Activated CD4-positive, alpha-beta memory T cell treated with anti-CD3 and anti-CD28 coated beads, Interleukin-2, amount 10 ng/mL, durations not matched to agents 7 days and 5 days (primary cell): ENCODE data around the gene SPP1. TPM values are rescaled to one million over a fixed set of nuclear protein-coding genes. Genes with fewer than 3 reads are reported as not detected.

Source experiments
- CTCF ChIA-PET: fragments of 350-600 bp; sonication (Branson Sonifier 250); formaldehyde crosslinking; loops from one replicate; lab custom pipeline; 2021; ENCODE audit warnings: antibody characterized with exemption, inconsistent platforms; lab: Charles Lee
- POLR2A ChIA-PET: fragments of 350-600 bp; sonication (Branson Sonifier 250); formaldehyde crosslinking; loops from one replicate; lab custom pipeline; 2021; ENCODE audit warnings: antibody characterized with exemption; lab: Charles Lee
- DNase-seq: peaks from one replicate; pipeline ENCODE4 v3.0.0-alpha.2; 2020
- H3K27ac Mint-ChIP-seq: one replicate; pipeline ENCODE4 v1.8.0; 2021; ENCODE audit warnings: mild to moderate bottlenecking, mixed read lengths
- H3K27me3 Mint-ChIP-seq: one replicate; pipeline ENCODE4 v1.8.0; 2021; ENCODE audit warnings: mixed read lengths
- H3K36me3 Mint-ChIP-seq: one replicate; pipeline ENCODE4 v1.8.0; 2021; ENCODE audit warnings: low read depth, mixed read lengths
- H3K4me1 Mint-ChIP-seq: one replicate; pipeline ENCODE4 v1.8.0; 2021; ENCODE audit warnings: mixed read lengths
- H3K4me3 Mint-ChIP-seq: one replicate; pipeline ENCODE4 v1.8.0; 2021; ENCODE audit warnings: mild to moderate bottlenecking, mixed read lengths
- H3K9me3 Mint-ChIP-seq: one replicate; pipeline ENCODE4 v1.8.0; 2021; ENCODE audit warnings: mixed read lengths
- total RNA-seq, 2 experiments: library from RNA; stranded (reverse); gene quantifications; one replicate each; pipeline ENCODE4 v1.2.3, GENCODE V29; 2021

SPP1 gene
- total RNA-seq, 2 experiments from 2014 or later = 0.20 TPM; not detected in 1

DNA sequence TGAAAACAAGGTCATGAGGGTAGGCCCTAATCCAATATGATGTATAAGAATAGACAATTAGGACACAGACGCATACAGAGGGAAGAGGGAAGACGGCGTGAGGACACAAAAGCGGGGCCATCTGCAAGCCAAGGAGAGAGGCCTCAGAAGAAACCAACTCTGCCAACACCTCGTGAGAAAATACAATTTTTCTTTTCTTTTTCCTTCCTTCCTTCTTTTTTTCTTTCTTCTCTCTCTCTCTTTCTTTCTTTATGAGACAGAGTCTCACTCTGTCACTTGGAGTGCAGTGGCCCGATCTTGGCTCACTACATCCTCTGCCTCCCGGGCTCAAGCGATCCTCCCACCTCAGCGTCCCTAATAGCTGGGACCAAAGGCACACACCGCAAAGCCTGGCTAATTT lies 30.4 kb downstream of the SPP1 start:
- DNase-seq = no peak
- peaks cover 19% of the 10 kb centered on the region for H3K27me3 Mint-ChIP-seq
- peaks cover 9% of the 10 kb centered on the region for H3K36me3 Mint-ChIP-seq
- H3K9me3 Mint-ChIP-seq = no peaks in the 10 kb centered on the region
- peak overlapping the region; percentile 80 for H3K4me3 Mint-ChIP-seq
- POLR2A ChIA-PET = no interaction called here
- H3K27ac Mint-ChIP-seq = no peak overlapping the region
- peaks cover 26% of the 10 kb centered on the region for H3K4me1 Mint-ChIP-seq
- CTCF ChIA-PET = interaction anchor here (1.4 kb wide), 1 partner anchor 20 kb away, joined by 4 read pairs; no protein-coding TSS in a partner anchor

DNA sequence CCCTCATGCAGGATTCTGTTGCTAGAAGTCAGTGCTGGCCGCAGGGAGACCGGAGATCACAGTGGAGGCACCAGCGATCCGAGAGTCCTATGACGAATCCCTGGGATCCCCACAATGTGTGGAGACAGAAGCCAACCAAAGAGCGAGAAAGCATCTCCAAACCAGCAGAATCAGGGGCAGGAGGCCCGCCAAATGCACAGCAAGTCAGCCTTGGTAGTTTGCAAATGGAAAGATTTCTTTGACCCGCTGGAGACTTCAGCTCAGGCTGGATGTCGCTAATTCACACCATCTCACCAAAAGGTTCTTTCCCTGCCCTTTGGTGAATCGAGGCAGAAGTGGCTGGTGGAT lies 31.4 kb downstream of the SPP1 start:
- peak overlapping the region; percentile 80 for H3K4me3 Mint-ChIP-seq
- DNase-seq = no peak
- POLR2A ChIA-PET = interaction anchor here (1.0 kb wide), 1 partner anchor 26 kb away, joined by 3 read pairs; no protein-coding TSS in a partner anchor
- H3K27me3 Mint-ChIP-seq = peaks cover 18% of the 10 kb centered on the region
- CTCF ChIA-PET = interaction anchor here (1.3 to 1.4 kb wide), 2 partner anchors 21 to 33 kb away, joined by 3 to 4 read pairs; no protein-coding TSS in a partner anchor
- peak overlapping the region; percentile 46 for H3K27ac Mint-ChIP-seq
- no peaks in the 10 kb centered on the region for H3K9me3 Mint-ChIP-seq
- peaks cover 31% of the 10 kb centered on the region for H3K4me1 Mint-ChIP-seq
- H3K36me3 Mint-ChIP-seq = peaks cover 9% of the 10 kb centered on the region

DNA sequence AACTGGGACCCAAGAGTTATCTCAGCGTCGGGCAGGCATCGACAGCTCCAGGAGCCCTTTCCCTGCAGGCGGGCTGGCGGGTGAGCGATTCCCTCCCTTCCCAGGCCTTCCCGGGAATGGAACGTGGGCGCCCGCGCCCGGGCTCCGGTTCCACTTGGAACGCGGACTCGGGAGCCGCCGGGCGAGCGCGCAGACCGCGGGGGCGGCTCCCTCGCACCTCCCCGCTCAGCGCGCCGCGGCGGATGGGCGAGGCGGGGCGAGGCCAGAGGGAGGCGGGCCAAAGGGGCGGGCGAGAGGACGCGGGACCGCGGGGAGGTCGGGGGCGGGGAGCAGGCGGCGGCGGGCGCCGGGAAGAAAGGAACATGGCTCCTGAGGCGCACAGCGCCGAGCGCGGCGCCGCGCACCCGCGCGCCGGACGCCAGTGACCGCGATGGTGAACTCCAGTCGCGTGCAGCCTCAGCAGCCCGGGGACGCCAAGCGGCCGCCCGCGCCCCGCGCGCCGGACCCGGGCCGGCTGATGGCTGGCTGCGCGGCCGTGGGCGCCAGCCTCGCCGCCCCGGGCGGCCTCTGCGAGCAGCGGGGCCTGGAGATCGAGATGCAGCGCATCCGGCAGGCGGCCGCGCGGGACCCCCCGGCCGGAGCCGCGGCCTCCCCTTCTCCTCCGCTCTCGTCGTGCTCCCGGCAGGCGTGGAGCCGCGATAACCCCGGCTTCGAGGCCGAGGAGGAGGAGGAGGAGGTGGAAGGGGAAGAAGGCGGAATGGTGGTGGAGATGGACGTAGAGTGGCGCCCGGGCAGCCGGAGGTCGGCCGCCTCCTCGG lies 32.0 kb downstream of the SPP1 start, which contains the start of gene PKD2:
Gene PKD2 (plus strand): TSS at position 332 of the 818 bp plus-strand sequence. CDS start 99 bp downstream, at position 431.
- Mint-ChIP-seq H3K4me1 (peaks cover 32% of the 10 kb centered on the region), H3K27me3 (peaks cover 18% of the 10 kb centered on the region), H3K36me3 (peaks cover 12% of the 10 kb centered on the region), H3K4me3 (peak within 1 kb of the TSS; percentile 91), H3K27ac (peak within 1 kb of the TSS; percentile 61), H3K9me3 (no peaks in the 10 kb centered on the region)
- ChIA-PET CTCF (interaction anchor here (1.3 to 1.7 kb wide), 3 partner anchors 21 to 204 kb away, joined by 3 to 5 read pairs (median 4); no protein-coding TSS in a partner anchor), POLR2A (interaction anchor here (0.7 to 1.5 kb wide), 3 partner anchors 25 to 508 kb away, joined by 3 to 4 read pairs (median 3); partner anchors contain the start of gene HERC5)
- peak; percentile 82 for DNase-seq

GRCh38 chr4:88008122-88008742 lies 32.7 kb downstream of the SPP1 start:
- ChIA-PET CTCF (interaction anchor here (1.3 to 1.7 kb wide), 2 partner anchors 34 to 203 kb away, joined by 3 to 5 read pairs; no protein-coding TSS in a partner anchor), POLR2A (interaction anchor here (0.7 to 1.5 kb wide), 3 partner anchors 19 to 507 kb away, joined by 3 to 4 read pairs (median 3); partner anchors contain the start of gene HERC5)
- Mint-ChIP-seq H3K4me1 (peaks cover 39% of the 10 kb centered on the region), H3K4me3 (peak overlapping the region; percentile 91), H3K9me3 (no peaks in the 10 kb centered on the region), H3K36me3 (peaks cover 15% of the 10 kb centered on the region), H3K27ac (peak overlapping the region; percentile 61), H3K27me3 (peaks cover 15% of the 10 kb centered on the region)
- DNase-seq = peak; percentile 30

DNA sequence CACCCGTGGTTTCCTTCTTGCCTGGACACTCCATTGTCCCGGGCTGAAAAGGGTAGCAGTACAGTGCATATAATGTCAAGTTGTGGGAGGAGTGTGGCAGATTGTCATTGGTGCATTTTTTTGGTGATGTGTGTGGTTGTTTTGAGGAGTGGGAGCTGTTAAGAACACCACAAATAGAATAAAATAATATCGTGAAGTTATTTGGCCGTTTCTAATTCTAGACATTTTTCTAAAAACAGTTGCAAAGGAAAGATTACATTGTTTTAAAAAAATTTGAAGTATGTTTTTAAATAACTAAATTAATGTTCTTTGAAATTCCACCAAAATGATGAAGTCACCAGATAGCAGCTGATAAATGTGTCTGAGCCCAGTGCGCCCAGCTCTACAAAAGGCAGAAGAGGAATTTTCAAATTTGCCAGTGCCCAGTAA lies 33.2 kb downstream of the SPP1 start:
- peaks cover 14% of the 10 kb centered on the region for H3K27me3 Mint-ChIP-seq
- H3K9me3 Mint-ChIP-seq = no peaks in the 10 kb centered on the region
- POLR2A ChIA-PET = interaction anchor here (1.0 to 1.5 kb wide), 3 partner anchors 20 to 448 kb away, joined by 3 to 4 read pairs (median 4); partner anchors contain the start of gene HERC5
- CTCF ChIA-PET = interaction anchor here (1.7 kb wide), 1 partner anchor 203 kb away, joined by 5 read pairs; no protein-coding TSS in a partner anchor
- DNase-seq = no peak
- H3K4me3 Mint-ChIP-seq = peak overlapping the region; percentile 91
- H3K4me1 Mint-ChIP-seq = peaks cover 39% of the 10 kb centered on the region
- peak overlapping the region; percentile 61 for H3K27ac Mint-ChIP-seq
- peaks cover 16% of the 10 kb centered on the region for H3K36me3 Mint-ChIP-seq

DNA sequence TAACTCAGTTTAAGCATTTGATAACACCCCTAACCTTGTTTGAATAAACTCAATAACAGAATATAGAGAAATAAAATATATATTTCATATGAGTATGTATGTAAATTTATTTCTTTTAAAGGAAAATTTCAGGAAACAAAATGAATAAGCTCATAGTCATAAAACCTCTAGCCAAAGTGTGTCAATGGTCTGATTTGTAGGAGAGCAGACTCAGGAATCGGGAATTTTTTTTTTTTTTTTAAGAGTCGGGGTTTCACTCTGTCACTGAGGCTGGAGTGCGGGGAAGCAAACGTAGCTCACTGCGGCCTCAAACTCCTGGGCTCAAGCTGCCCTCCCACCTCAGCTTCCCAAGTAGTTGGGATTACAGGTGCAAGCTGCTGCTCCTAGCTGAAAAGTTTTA lies 34.4 kb downstream of the SPP1 start:
- Mint-ChIP-seq H3K36me3 (peaks cover 20% of the 10 kb centered on the region), H3K4me3 (no peak overlapping the region), H3K27me3 (peaks cover 14% of the 10 kb centered on the region), H3K27ac (no peak overlapping the region), H3K4me1 (peaks cover 43% of the 10 kb centered on the region), H3K9me3 (no peaks in the 10 kb centered on the region)
- ChIA-PET POLR2A (interaction anchor here (0.6 to 1.2 kb wide), 2 partner anchors 268 to 1265 kb away, joined by 3 to 4 read pairs; no protein-coding TSS in a partner anchor), CTCF (interaction anchor here (0.7 to 1.0 kb wide), 2 partner anchors 36 to 202 kb away, joined by 3 read pairs; no protein-coding TSS in a partner anchor)
- DNase-seq = no peak

DNA sequence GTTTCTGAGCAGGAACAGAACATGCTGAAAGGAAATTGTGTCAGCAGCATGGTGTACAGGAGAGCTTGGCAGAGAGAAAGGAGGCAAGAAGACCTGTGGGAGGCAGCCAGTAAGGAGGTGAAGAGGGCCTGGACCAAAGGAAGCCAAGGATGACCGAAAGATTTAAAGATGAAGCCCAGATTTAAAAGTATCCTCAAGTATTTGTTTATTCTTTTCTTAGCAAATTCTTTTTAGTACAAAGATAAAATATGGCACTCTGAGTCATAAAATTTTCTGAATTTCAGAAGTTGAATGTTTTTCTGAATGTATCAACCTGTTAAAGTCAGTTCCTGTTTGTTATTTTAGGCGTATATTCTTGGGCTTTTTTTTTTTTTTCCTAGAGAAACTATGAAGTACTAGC lies 35.5 kb downstream of the SPP1 start:
- peaks cover 43% of the 10 kb centered on the region for H3K4me1 Mint-ChIP-seq

GRCh38 chr4:88012647-88013046 lies 37.1 kb downstream of the SPP1 start:
- Mint-ChIP-seq H3K36me3 (peaks cover 23% of the 10 kb centered on the region), H3K4me3 (no peak overlapping the region), H3K9me3 (no peaks in the 10 kb centered on the region), H3K4me1 (peaks cover 35% of the 10 kb centered on the region), H3K27ac (no peak overlapping the region), H3K27me3 (no peaks in the 10 kb centered on the region)
- DNase-seq = no peak
- CTCF ChIA-PET = no interaction called here
- POLR2A ChIA-PET = no interaction called here

More for the DNA sequence above, 35.5 kb downstream of the SPP1 start:
- ChIA-PET POLR2A (no interaction called here), CTCF (interaction anchor here (1.1 kb wide), 1 partner anchor 22 kb away, joined by 3 read pairs; no protein-coding TSS in a partner anchor)
- Mint-ChIP-seq H3K27me3 (peaks cover 11% of the 10 kb centered on the region), H3K36me3 (peaks cover 20% of the 10 kb centered on the region), H3K27ac (no peak overlapping the region), H3K4me3 (no peak overlapping the region), H3K9me3 (no peaks in the 10 kb centered on the region)
- DNase-seq = no peak

DNA sequence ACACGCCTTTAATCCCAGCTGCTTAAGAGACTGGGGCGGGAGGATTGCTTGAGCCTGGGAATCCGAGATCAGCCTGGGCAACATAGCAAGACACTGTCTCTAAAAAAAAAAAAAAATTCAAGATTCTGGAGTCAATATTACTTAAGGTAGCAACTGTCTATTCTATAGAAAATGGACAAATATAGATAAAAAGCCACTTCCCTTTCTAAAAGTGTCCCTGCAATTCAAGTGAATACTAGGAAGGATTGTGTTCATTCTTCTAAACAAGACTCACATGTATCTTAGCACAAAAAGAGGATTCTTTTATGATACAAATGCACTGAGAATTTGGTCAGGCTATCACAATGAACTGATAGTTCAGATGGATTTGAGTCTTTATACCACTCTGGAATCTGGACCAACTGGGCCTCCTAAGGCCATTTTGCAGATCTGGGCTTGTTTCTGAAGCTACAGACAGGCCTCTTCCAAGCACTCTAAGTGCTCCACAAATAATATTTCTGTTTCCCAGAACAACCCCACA lies 38.9 kb downstream of the SPP1 start:
- Mint-ChIP-seq H3K27me3 (no peaks in the 10 kb centered on the region), H3K36me3 (peaks cover 24% of the 10 kb centered on the region), H3K4me3 (no peak overlapping the region), H3K27ac (no peak overlapping the region), H3K4me1 (peaks cover 24% of the 10 kb centered on the region), H3K9me3 (no peaks in the 10 kb centered on the region)
- no peak for DNase-seq
- POLR2A ChIA-PET = no interaction called here
- CTCF ChIA-PET = interaction anchor here (1.4 kb wide), 1 partner anchor 19 kb away, joined by 3 read pairs; no protein-coding TSS in a partner anchor

DNA sequence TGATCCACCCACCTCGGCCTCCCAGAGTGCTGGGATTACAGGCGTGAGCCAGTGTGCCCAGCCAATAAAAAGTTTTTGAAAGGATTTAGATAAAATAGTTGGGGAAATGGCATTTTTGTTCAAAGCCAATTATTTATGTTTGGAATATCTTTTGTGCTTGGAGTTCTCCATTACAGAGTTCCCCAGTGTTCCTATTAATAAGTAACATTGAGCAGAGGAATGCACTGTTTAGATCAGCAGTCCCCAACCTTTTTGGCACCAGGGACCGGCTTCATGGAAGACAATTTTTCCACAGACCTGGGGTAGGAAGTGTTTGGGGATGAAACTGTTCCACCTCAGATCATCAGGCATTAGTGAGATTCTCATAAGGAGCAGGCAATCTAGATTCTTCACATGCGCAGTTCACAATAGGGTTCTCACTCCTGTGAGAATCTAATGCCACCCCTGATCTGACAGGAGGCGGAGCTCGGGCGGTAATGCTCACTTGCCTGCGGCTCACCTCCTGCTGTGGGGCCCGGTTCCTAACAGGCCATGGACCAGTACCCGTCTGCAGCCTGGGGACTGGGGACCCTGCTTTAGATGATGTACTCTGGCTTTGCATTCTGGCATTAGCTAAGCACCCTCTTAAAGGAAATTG lies 40.3 kb downstream of the SPP1 start:
- no peak overlapping the region for H3K27ac Mint-ChIP-seq
- ChIA-PET POLR2A (no interaction called here), CTCF (no interaction called here)
- H3K27me3 Mint-ChIP-seq = no peaks in the 10 kb centered on the region
- peaks cover 21% of the 10 kb centered on the region for H3K36me3 Mint-ChIP-seq
- peaks cover 18% of the 10 kb centered on the region for H3K4me1 Mint-ChIP-seq
- no peak overlapping the region for H3K4me3 Mint-ChIP-seq
- no peak for DNase-seq
- H3K9me3 Mint-ChIP-seq = no peaks in the 10 kb centered on the region

- H3K36me3 Mint-ChIP-seq = peaks cover 29% of the 10 kb centered on the region
- DNase-seq = no peak
- H3K4me3 Mint-ChIP-seq = no peak overlapping the region
- H3K27ac Mint-ChIP-seq = no peak overlapping the region
- H3K9me3 Mint-ChIP-seq = no peaks in the 10 kb centered on the region
- no peaks in the 10 kb centered on the region for H3K27me3 Mint-ChIP-seq
- H3K4me1 Mint-ChIP-seq = peaks cover 9% of the 10 kb centered on the region
- POLR2A ChIA-PET = no interaction called here
- CTCF ChIA-PET = interaction anchor here (1.3 kb wide), 1 partner anchor 15 kb away, joined by 6 read pairs; no protein-coding TSS in a partner anchor
These were observed 42.2 kb downstream of the SPP1 start for GRCh38 chr4:88017516-88018297.
